Heart left ventricle (tissue), 13 donors: ENCODE results near the gene SOST.
A peak's percentile ranks its signal among the peaks of the same experiment; 100 is the strongest.

Experiments
- CTCF ChIP-seq, 12 donors: fragments of 200-600 bp; sonication (generic) in 4 of 12; IDR thresholded peaks; one replicate each; pipeline versions ENCODE4 v1.5.0 to v1.8.0; 2018 to 2022; ENCODE audit warnings: antibody characterized with exemption in 12 of 12, mild to moderate bottlenecking in 5 of 12
- POLR2A ChIP-seq, 2 donors: fragments of 450-650 bp; IDR thresholded peaks; one replicate each; pipeline ENCODE4 v1.6.1; 2017; ENCODE audit warnings: antibody characterized with exemption in 2 of 2, mild to moderate bottlenecking in 2 of 2, moderate library complexity in 2 of 2
- donor health status: ischemic (EF 13 %, LVEDD 7.1; RV severe dilation, severe dysfunction).
- donor health status: DM: no; HTN: yes; CAD: no.
- donor health status: DM: no; HTN: no; CAD: no.
- donor health status: ischemic (EF 25% LVEDD 6.9; RV normal size, moderate dysfunction).
- donor health status: ischemic (EF 25% LVEDD 5.7; RV mildly dilated, moderate dysfunction).
- donor health status: ischemic (EF 35%, LVEDD 5.7; RV mildly dilated, moderate dysfunction).
- donor health status: nonischemic (EF 11% LVEDD 7.7; RV severe dilation, severe dysfunction).
- donor health status: DM: yes; HTN: yes; CAD: no.
- donor health status: PGD.
- donor health status: ischemic (EF 29% LVEDD 5.4; RV normal size, mild dysfunction).
- donor health status: nonischemic (EF 23%, LVEDD 6.1; RV moderate dilation, normal function).

GRCh38 chr17:43778337-43779144, 19.9 kb upstream of the SOST start, which contains the start of gene DUSP3:
- peak; percentile 68 to 74 for TF ChIP-seq POLR2A (IDR thresholded peaks at IDR 0.05)
- peak in 1 of 12 donors; percentile 6 for TF ChIP-seq CTCF (IDR thresholded peaks at IDR 0.05)
